PC-3 (cell line): ENCODE measurements around the gene KLHL21. TPM values are rescaled to one million over a fixed set of nuclear protein-coding genes. Genes with fewer than 3 reads are reported as not detected.

Experiments used
- ATAC-seq: fragments of 200-7000 bp; cut with Tn5 transposase; 2 replicates; pipeline ENCODE4 v1.9.1; 2020; ENCODE audit warnings: mild to moderate bottlenecking, moderate library complexity
- BruUV-seq: library from RNA; stranded (reverse); fragments of 400-500 nt; replicated peaks from 2 replicates; lab custom pipeline; 2021; lab: Mats Ljungman, UMichigan
- CTCF ChIA-PET: fragments of 300-600 bp; sonication (Branson Sonifier 250); formaldehyde crosslinking; loops from one replicate; lab custom pipeline; 2022; ENCODE audit warnings: antibody characterized with exemption; lab: Charles Lee
- POLR2A ChIA-PET: fragments of 300-600 bp; sonication (Branson Sonifier 250); formaldehyde crosslinking; loops from one replicate; lab custom pipeline; 2022; ENCODE audit warnings: antibody characterized with exemption; ENCODE audit not compliant: unreplicated experiment; lab: Charles Lee
- DNase-seq: peaks from one replicate; pipeline ENCODE4 v3.0.0-alpha.2; 2015
- H2AFZ ChIP-seq: fragments of 300-600 bp; sonication (generic); 2 replicates; pipeline ENCODE4 v1.6.0; 2016; ENCODE audit warnings: antibody characterized with exemption, low read length
- H3F3A ChIP-seq: fragments of 300-600 bp; sonication (generic); one replicate; pipeline ENCODE4 v1.6.0; 2017; ENCODE audit warnings: antibody characterized with exemption, low read length, control low read depth, mild to moderate bottlenecking; ENCODE audit not compliant: unreplicated experiment
- H3K27ac ChIP-seq: fragments of 300-600 bp; sonication (generic); 2 replicates; pipeline ENCODE4 v1.5.1; 2016; ENCODE audit warnings: mild to moderate bottlenecking, low read length
- H3K27me3 ChIP-seq: fragments of 300-600 bp; sonication (generic); 2 replicates; pipeline ENCODE4 v1.6.1; 2016; ENCODE audit warnings: low read length, mixed read lengths
- H3K36me3 ChIP-seq: fragments of 300-600 bp; sonication (generic); 2 replicates; pipeline ENCODE4 v1.6.1; 2016; ENCODE audit warnings: low read depth, mixed run types, low read length, mixed read lengths
- H3K4me1 ChIP-seq: fragments of 300-600 bp; sonication (generic); 2 replicates; pipeline ENCODE4 v1.5.1; 2016; ENCODE audit warnings: low read length; ENCODE audit not compliant: insufficient read depth
- H3K4me2 ChIP-seq: fragments of 300-600 bp; sonication (generic); 2 replicates; pipeline ENCODE4 v1.6.0; 2016; ENCODE audit warnings: low read length
- H3K4me3 ChIP-seq: fragments of 300-600 bp; sonication (generic); 2 replicates; pipeline ENCODE4 v1.5.1; 2016; ENCODE audit warnings: mild to moderate bottlenecking, low read length, mixed read lengths
- H3K79me2 ChIP-seq: fragments of 300-600 bp; sonication (generic); 2 replicates; pipeline ENCODE4 v1.6.1; 2017; ENCODE audit warnings: low read length, mixed read lengths
- H3K9ac ChIP-seq: fragments of 300-600 bp; sonication (generic); 2 replicates; pipeline ENCODE4 v1.6.0; 2016; ENCODE audit warnings: mild to moderate bottlenecking, low read length
- H3K9me2 ChIP-seq: fragments of 300-600 bp; sonication (generic); replicated peaks from 2 replicates; pipeline ENCODE4 v1.6.1; 2016; ENCODE audit warnings: mixed run types, low read length, mixed read lengths
- H3K9me3 ChIP-seq: fragments of 300-600 bp; sonication (generic); 2 replicates; pipeline ENCODE4 v1.6.1; 2016; ENCODE audit warnings: low read length, mixed read lengths
- H4K20me1 ChIP-seq: fragments of 300-600 bp; sonication (generic); 2 replicates; pipeline ENCODE4 v1.6.1; 2016; ENCODE audit warnings: low read length, mixed read lengths
- EZH2 ChIP-seq: fragments of 300-600 bp; sonication (generic); IDR thresholded peaks from one replicate; pipeline ENCODE4 v1.6.1; 2017; ENCODE audit warnings: antibody characterized with exemption, mild to moderate bottlenecking, low read length; ENCODE audit not compliant: unreplicated experiment
- EZH2phosphoT487 ChIP-seq: fragments of 300-600 bp; sonication (generic); IDR thresholded peaks from 2 replicates; pipeline ENCODE4 v1.6.1; 2018; ENCODE audit warnings: mild to moderate bottlenecking, antibody characterized with exemption, low read length, borderline replicate concordance
- intact Hi-C: fragments of 100-400 bp; cut with micrococcal nuclease; formaldehyde crosslinking; loops from 2 replicates; pipeline ENCODE4 v1.9.0; 2023
- total RNA-seq: library from RNA; depleted of rRNA; stranded (reverse); fragments of >200 nt; gene quantifications from 2 replicates; pipeline ENCODE4 v1.2.3, GENCODE V29; 2014
- TF ChIP-seq, protein P1 (sequence below): fragments of 300-600 bp; sonication (generic); conservative IDR thresholded peaks from 2 replicates; pipeline ENCODE4 v1.5.1; 2017; ENCODE audit warnings: antibody characterized with exemption, low read depth, mild to moderate bottlenecking, low read length

KLHL21 gene
- total RNA-seq, 1 experiment from 2014 or later = 82.5 TPM

DNA sequence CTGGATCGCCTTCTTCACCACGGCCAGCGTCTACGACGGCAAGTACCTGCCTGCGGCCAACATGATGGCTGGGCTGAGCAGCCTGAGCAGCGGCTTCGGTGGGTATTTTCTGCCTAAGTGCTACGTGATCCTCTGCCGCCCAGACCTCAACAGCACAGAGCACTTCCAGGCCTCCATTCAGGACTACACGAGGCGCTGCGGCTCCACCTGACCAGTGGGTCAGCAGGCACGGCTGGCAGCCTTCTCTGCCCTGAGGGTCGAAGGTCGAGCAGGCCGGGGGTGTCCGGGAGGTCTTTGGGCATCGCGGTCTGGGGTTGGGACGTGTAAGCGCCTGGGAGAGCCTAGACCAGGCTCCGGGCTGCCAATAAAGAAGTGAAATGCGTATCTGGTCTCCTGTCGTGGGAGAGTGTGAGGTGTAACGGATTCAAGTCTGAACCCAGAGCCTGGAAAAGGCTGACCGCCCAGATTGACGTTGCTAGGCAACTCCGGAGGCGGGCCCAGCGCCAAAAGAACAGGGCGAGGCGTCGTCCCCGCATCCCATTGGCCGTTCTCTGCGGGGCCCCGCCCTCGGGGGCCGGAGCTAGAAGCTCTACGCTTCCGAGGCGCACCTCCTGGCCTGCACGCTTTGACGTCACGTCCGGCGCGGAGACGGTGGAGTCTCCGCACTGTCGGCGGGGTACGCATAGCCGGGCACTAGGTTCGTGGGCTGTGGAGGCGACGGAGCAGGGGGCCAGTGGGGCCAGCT is 23.1 kb downstream of the KLHL21 start, which contains the start of gene ZBTB48:
Gene ZBTB48, plus strand, starts transcription at position 621 of the 745 bp plus-strand sequence. CDS start 616 bp downstream, outside the sequence.
- 0 out of 2 replicates have a peak within 1 kb of the TSS, but pooled peaks have one; percentile 11 for H3K27ac ChIP-seq
- DNase-seq = peak; percentile 100
- H3K4me1 ChIP-seq = peaks cover 27% of the 10 kb centered on the region
- no peaks in the 10 kb centered on the region for H3K27me3 ChIP-seq
- ATAC-seq = peak; percentile 96
- no peaks in the 10 kb centered on the region for H4K20me1 ChIP-seq
- H3K9me3 ChIP-seq = no peaks in the 10 kb centered on the region
- no peaks in the 10 kb centered on the region for H3K36me3 ChIP-seq
- H3K9ac ChIP-seq = peak within 1 kb of the TSS; percentile 85
- TSS peak; percentile 94 for BruUV-seq
- CTCF ChIA-PET = interaction anchor here (0.5 to 1.6 kb wide), 2 partner anchors 20 to 22 kb away, joined by 3 to 4 read pairs; no protein-coding TSS in a partner anchor
- H3K79me2 ChIP-seq = peaks cover 34% of the 10 kb centered on the region
- peak within 1 kb of the TSS; percentile 89 for H3K4me2 ChIP-seq
- TF ChIP-seq EZH2phosphoT487 (no peak), EZH2 (no peak)
- TF ChIP-seq, protein P1, sequence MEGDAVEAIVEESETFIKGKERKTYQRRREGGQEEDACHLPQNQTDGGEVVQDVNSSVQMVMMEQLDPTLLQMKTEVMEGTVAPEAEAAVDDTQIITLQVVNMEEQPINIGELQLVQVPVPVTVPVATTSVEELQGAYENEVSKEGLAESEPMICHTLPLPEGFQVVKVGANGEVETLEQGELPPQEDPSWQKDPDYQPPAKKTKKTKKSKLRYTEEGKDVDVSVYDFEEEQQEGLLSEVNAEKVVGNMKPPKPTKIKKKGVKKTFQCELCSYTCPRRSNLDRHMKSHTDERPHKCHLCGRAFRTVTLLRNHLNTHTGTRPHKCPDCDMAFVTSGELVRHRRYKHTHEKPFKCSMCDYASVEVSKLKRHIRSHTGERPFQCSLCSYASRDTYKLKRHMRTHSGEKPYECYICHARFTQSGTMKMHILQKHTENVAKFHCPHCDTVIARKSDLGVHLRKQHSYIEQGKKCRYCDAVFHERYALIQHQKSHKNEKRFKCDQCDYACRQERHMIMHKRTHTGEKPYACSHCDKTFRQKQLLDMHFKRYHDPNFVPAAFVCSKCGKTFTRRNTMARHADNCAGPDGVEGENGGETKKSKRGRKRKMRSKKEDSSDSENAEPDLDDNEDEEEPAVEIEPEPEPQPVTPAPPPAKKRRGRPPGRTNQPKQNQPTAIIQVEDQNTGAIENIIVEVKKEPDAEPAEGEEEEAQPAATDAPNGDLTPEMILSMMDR = no peak
- intact Hi-C loops = loop anchor here (1.0 to 2.0 kb wide), 3 partner anchors 22 to 67 kb away; partner anchors contain the start of gene NOL9
- H3K4me3 ChIP-seq = peak within 1 kb of the TSS; percentile 92
- no peaks in the 10 kb centered on the region for H3K9me2 ChIP-seq
- H2AFZ ChIP-seq = peak within 1 kb of the TSS; percentile 68
- H3F3A ChIP-seq = no peaks in the 10 kb centered on the region
- POLR2A ChIA-PET = interaction anchor here (0.6 to 0.9 kb wide), 5 partner anchors 23 to 72 kb away, joined by 3 to 7 read pairs (median 3); partner anchors contain the start of genes KLHL21 and NOL9

GRCh38 chr1:6578624-6579373 is 23.9 kb downstream of the KLHL21 start:
- H3F3A ChIP-seq = no peaks in the 10 kb centered on the region
- TF ChIP-seq EZH2phosphoT487 = no peak
- TF ChIP-seq EZH2 = no peak
- TF ChIP-seq, protein P1 = no peak
- CTCF ChIA-PET = no interaction called here
- peak overlapping the region; percentile 67 for H2AFZ ChIP-seq
- BruUV-seq = no TSS peak
- no peaks in the 10 kb centered on the region for H3K9me3 ChIP-seq
- H3K27me3 ChIP-seq = no peaks in the 10 kb centered on the region
- no peak overlapping the region for H3K9ac ChIP-seq
- no peaks in the 10 kb centered on the region for H4K20me1 ChIP-seq
- H3K4me2 ChIP-seq = peak overlapping the region; percentile 89
- H3K9me2 ChIP-seq = no peaks in the 10 kb centered on the region
- H3K36me3 ChIP-seq = no peaks in the 10 kb centered on the region
- DNase-seq (no peak), ATAC-seq (no peak)
- peaks cover 27% of the 10 kb centered on the region for H3K4me1 ChIP-seq
- no peak overlapping the region for H3K27ac ChIP-seq
- peaks cover 30% of the 10 kb centered on the region for H3K79me2 ChIP-seq
- H3K4me3 ChIP-seq = peak overlapping the region; percentile 92; the same call in 1 of the 2 replicates
- POLR2A ChIA-PET = interaction anchor here (1.0 kb wide), 1 partner anchor 9 kb away, joined by 3 read pairs; no protein-coding TSS in a partner anchor
- intact Hi-C loops = loop anchor here (1.0 kb wide), 2 partner anchors 23 to 24 kb away; partner anchors contain the start of gene NOL9
